PC-3 (cell line): Measurements from ENCODE around the gene DLG2. TPM values are rescaled to one million over a fixed set of nuclear protein-coding genes. Genes with fewer than 3 reads are reported as not detected.

ENCODE experiments used
- ATAC-seq: fragments of 200-7000 bp; cut with Tn5 transposase; 2 replicates; pipeline ENCODE4 v1.9.1; 2020; ENCODE audit warnings: mild to moderate bottlenecking, moderate library complexity
- BruUV-seq: library from RNA; stranded (reverse); fragments of 400-500 nt; replicated peaks from 2 replicates; lab custom pipeline; 2021; lab: Mats Ljungman, UMichigan
- CTCF ChIA-PET: fragments of 300-600 bp; sonication (Branson Sonifier 250); formaldehyde crosslinking; loops from one replicate; lab custom pipeline; 2022; ENCODE audit warnings: antibody characterized with exemption; lab: Charles Lee
- POLR2A ChIA-PET: fragments of 300-600 bp; sonication (Branson Sonifier 250); formaldehyde crosslinking; loops from one replicate; lab custom pipeline; 2022; ENCODE audit warnings: antibody characterized with exemption; ENCODE audit not compliant: unreplicated experiment; lab: Charles Lee
- DNase-seq: peaks from one replicate; pipeline ENCODE4 v3.0.0-alpha.2; 2015
- H2AFZ ChIP-seq: fragments of 300-600 bp; sonication (generic); 2 replicates; pipeline ENCODE4 v1.6.0; 2016; ENCODE audit warnings: antibody characterized with exemption, low read length
- H3F3A ChIP-seq: fragments of 300-600 bp; sonication (generic); one replicate; pipeline ENCODE4 v1.6.0; 2017; ENCODE audit warnings: antibody characterized with exemption, low read length, control low read depth, mild to moderate bottlenecking; ENCODE audit not compliant: unreplicated experiment
- H3K27ac ChIP-seq: fragments of 300-600 bp; sonication (generic); 2 replicates; pipeline ENCODE4 v1.5.1; 2016; ENCODE audit warnings: mild to moderate bottlenecking, low read length
- H3K27me3 ChIP-seq: fragments of 300-600 bp; sonication (generic); 2 replicates; pipeline ENCODE4 v1.6.1; 2016; ENCODE audit warnings: low read length, mixed read lengths
- H3K36me3 ChIP-seq: fragments of 300-600 bp; sonication (generic); 2 replicates; pipeline ENCODE4 v1.6.1; 2016; ENCODE audit warnings: low read depth, mixed run types, low read length, mixed read lengths
- H3K4me1 ChIP-seq: fragments of 300-600 bp; sonication (generic); 2 replicates; pipeline ENCODE4 v1.5.1; 2016; ENCODE audit warnings: low read length; ENCODE audit not compliant: insufficient read depth
- H3K4me2 ChIP-seq: fragments of 300-600 bp; sonication (generic); 2 replicates; pipeline ENCODE4 v1.6.0; 2016; ENCODE audit warnings: low read length
- H3K4me3 ChIP-seq: fragments of 300-600 bp; sonication (generic); 2 replicates; pipeline ENCODE4 v1.5.1; 2016; ENCODE audit warnings: mild to moderate bottlenecking, low read length, mixed read lengths
- H3K79me2 ChIP-seq: fragments of 300-600 bp; sonication (generic); 2 replicates; pipeline ENCODE4 v1.6.1; 2017; ENCODE audit warnings: low read length, mixed read lengths
- H3K9ac ChIP-seq: fragments of 300-600 bp; sonication (generic); 2 replicates; pipeline ENCODE4 v1.6.0; 2016; ENCODE audit warnings: mild to moderate bottlenecking, low read length
- H3K9me2 ChIP-seq: fragments of 300-600 bp; sonication (generic); replicated peaks from 2 replicates; pipeline ENCODE4 v1.6.1; 2016; ENCODE audit warnings: mixed run types, low read length, mixed read lengths
- H3K9me3 ChIP-seq: fragments of 300-600 bp; sonication (generic); 2 replicates; pipeline ENCODE4 v1.6.1; 2016; ENCODE audit warnings: low read length, mixed read lengths
- H4K20me1 ChIP-seq: fragments of 300-600 bp; sonication (generic); 2 replicates; pipeline ENCODE4 v1.6.1; 2016; ENCODE audit warnings: low read length, mixed read lengths
- EZH2 ChIP-seq: fragments of 300-600 bp; sonication (generic); IDR thresholded peaks from one replicate; pipeline ENCODE4 v1.6.1; 2017; ENCODE audit warnings: antibody characterized with exemption, mild to moderate bottlenecking, low read length; ENCODE audit not compliant: unreplicated experiment
- EZH2phosphoT487 ChIP-seq: fragments of 300-600 bp; sonication (generic); IDR thresholded peaks from 2 replicates; pipeline ENCODE4 v1.6.1; 2018; ENCODE audit warnings: mild to moderate bottlenecking, antibody characterized with exemption, low read length, borderline replicate concordance
- intact Hi-C: fragments of 100-400 bp; cut with micrococcal nuclease; formaldehyde crosslinking; loops from 2 replicates; pipeline ENCODE4 v1.9.0; 2023
- total RNA-seq: library from RNA; depleted of rRNA; stranded (reverse); fragments of >200 nt; gene quantifications from 2 replicates; pipeline ENCODE4 v1.2.3, GENCODE V29; 2014
- TF ChIP-seq, protein P1 (sequence below): fragments of 300-600 bp; sonication (generic); conservative IDR thresholded peaks from 2 replicates; pipeline ENCODE4 v1.5.1; 2017; ENCODE audit warnings: antibody characterized with exemption, low read depth, mild to moderate bottlenecking, low read length

Gene DLG2
- total RNA-seq, 1 experiment from 2014 or later, result 0.58 TPM

DNA sequence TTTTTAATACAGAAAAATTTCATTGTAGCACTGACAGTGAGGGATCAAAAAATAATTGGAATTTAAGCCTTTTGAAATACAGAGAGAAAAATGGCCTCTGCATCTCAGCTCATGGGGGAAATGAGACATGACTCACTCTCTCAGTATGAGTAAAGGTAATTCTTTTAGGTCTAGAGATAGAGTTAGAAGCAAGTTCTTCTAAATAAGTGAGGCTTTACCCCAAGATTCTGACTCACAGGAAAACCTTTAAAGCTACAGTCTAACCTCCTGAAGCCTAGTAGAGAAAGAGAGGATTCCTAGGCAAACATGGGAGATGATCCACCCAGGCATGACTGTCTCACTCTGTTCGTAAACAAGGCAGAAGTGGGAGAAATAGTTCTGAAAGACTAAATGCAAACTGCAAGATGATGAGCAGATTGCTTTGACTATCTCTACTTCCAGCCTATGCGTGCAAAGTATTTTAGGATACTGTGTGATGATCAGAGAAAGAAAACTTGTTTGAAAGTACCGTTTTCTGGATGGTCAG lies 1337.7 kb downstream of the DLG2 start:
- no peaks in the 10 kb centered on the region for H3K79me2 ChIP-seq
- intact Hi-C loops, result no loop called here
- H3K36me3 ChIP-seq, result no peaks in the 10 kb centered on the region
- ChIA-PET CTCF (no interaction called here), POLR2A (no interaction called here)
- no TSS peak for BruUV-seq
- H3K27me3 ChIP-seq, result no peaks in the 10 kb centered on the region
- no peak for TF ChIP-seq EZH2
- TF ChIP-seq, protein P1, sequence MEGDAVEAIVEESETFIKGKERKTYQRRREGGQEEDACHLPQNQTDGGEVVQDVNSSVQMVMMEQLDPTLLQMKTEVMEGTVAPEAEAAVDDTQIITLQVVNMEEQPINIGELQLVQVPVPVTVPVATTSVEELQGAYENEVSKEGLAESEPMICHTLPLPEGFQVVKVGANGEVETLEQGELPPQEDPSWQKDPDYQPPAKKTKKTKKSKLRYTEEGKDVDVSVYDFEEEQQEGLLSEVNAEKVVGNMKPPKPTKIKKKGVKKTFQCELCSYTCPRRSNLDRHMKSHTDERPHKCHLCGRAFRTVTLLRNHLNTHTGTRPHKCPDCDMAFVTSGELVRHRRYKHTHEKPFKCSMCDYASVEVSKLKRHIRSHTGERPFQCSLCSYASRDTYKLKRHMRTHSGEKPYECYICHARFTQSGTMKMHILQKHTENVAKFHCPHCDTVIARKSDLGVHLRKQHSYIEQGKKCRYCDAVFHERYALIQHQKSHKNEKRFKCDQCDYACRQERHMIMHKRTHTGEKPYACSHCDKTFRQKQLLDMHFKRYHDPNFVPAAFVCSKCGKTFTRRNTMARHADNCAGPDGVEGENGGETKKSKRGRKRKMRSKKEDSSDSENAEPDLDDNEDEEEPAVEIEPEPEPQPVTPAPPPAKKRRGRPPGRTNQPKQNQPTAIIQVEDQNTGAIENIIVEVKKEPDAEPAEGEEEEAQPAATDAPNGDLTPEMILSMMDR, result no peak
- TF ChIP-seq EZH2phosphoT487, result no peak
- no peak overlapping the region for H2AFZ ChIP-seq
- no peak overlapping the region for H3K4me2 ChIP-seq
- H3K4me1 ChIP-seq, result no peaks in the 10 kb centered on the region
- DNase-seq (peak; percentile 6), ATAC-seq (no peak)
- H3K4me3 ChIP-seq, result no peak overlapping the region
- H3K9me2 ChIP-seq, result no peaks in the 10 kb centered on the region
- no peak overlapping the region for H3K9ac ChIP-seq
- no peaks in the 10 kb centered on the region for H4K20me1 ChIP-seq
- no peaks in the 10 kb centered on the region for H3K9me3 ChIP-seq
- no peak overlapping the region for H3K27ac ChIP-seq
- H3F3A ChIP-seq, result no peaks in the 10 kb centered on the region

DNA sequence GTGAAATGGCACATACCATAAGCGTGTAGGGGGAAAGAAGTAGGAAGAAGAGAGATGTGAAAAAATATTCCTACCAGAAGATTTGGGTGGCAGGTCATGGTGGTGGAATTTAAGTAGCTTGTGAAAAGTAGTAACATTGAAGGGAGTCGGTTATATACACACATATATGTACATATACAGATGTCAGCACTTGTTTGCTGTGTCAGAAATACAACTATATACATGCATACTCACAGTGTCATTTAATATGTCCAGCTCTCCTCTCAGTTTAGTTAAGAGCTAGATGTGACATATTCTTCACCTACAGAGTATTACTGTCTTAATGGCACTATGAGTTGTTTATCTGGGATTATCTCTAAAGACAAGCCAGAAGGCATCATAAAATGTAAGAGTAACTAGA lies 1353.6 kb downstream of the DLG2 start:
- ATAC-seq, result no peak
- TF ChIP-seq EZH2 (no peak), EZH2phosphoT487 (no peak)
- TF ChIP-seq, protein P1, result no peak
- POLR2A ChIA-PET, result no interaction called here
- CTCF ChIA-PET, result no interaction called here
- Histone ChIP-seq H3K9me2 (no peaks in the 10 kb centered on the region), H3K4me2 (no peak overlapping the region), H3K4me3 (no peak overlapping the region), H3K9ac (no peak overlapping the region), H3K27me3 (no peaks in the 10 kb centered on the region), H3K9me3 (peaks cover 10% of the 10 kb centered on the region; the same call in 1 of the 2 replicates), H3K79me2 (no peaks in the 10 kb centered on the region), H3F3A (no peaks in the 10 kb centered on the region), H3K27ac (no peak overlapping the region), H4K20me1 (no peaks in the 10 kb centered on the region), H3K4me1 (no peaks in the 10 kb centered on the region), H3K36me3 (no peaks in the 10 kb centered on the region), H2AFZ (no peak overlapping the region)
- no peak for DNase-seq
- intact Hi-C loops, result no loop called here
- no TSS peak for BruUV-seq

DNA sequence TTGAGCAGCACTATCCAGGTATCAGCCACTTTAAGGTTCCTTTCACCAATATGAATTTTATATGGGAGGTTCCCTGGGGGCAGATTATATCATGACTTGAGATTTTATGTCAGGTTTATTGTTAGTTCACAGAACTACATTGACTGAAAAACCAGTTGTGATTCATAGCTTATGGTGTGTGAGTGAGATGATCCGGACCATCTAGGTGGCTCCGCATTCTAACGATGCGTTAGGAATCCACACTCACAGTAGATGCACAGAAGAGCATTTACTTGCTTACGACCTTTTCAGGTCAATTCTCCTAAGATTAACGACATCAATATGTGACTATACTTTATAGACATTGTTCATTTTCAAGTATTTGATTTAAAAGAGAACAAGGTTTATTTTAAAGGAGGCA lies 1356.7 kb downstream of the DLG2 start:
- no peaks in the 10 kb centered on the region for H3K79me2 ChIP-seq
- ATAC-seq (no peak), DNase-seq (no peak)
- peaks cover 10% of the 10 kb centered on the region; the same call in 1 of the 2 replicates for H3K9me3 ChIP-seq
- H3K4me1 ChIP-seq, result no peaks in the 10 kb centered on the region
- no peak overlapping the region for H3K4me3 ChIP-seq
- H3K27ac ChIP-seq, result no peak overlapping the region
- peaks cover 6% of the 10 kb centered on the region; the same call in 1 of the 2 replicates for H3K27me3 ChIP-seq
- intact Hi-C loops, result no loop called here
- H3K4me2 ChIP-seq, result no peak overlapping the region
- no peak overlapping the region for H2AFZ ChIP-seq
- TF ChIP-seq, protein P1, result no peak
- TF ChIP-seq EZH2phosphoT487 (no peak), EZH2 (no peak)
- H3K9ac ChIP-seq, result no peak overlapping the region
- BruUV-seq, result no TSS peak
- no peaks in the 10 kb centered on the region for H3F3A ChIP-seq
- H4K20me1 ChIP-seq, result no peaks in the 10 kb centered on the region
- ChIA-PET CTCF (no interaction called here), POLR2A (no interaction called here)
- H3K9me2 ChIP-seq, result no peaks in the 10 kb centered on the region
- no peaks in the 10 kb centered on the region for H3K36me3 ChIP-seq
